Stimulated activated naive CD4-positive, alpha-beta T cell (primary cell): ENCODE data around the gene GGACT.
"Not testable (repeated sequence)": the region's sequence is repeated elsewhere in the genome, so short reads cannot be mapped to it uniquely, and the experiment has no call there.

Experiments used
- DNase-seq, 6 experiments: peaks; one replicate each; lab custom pipeline; 2025; lab: John Stamatoyannopoulos, UW

Gene GGACT

DNA sequence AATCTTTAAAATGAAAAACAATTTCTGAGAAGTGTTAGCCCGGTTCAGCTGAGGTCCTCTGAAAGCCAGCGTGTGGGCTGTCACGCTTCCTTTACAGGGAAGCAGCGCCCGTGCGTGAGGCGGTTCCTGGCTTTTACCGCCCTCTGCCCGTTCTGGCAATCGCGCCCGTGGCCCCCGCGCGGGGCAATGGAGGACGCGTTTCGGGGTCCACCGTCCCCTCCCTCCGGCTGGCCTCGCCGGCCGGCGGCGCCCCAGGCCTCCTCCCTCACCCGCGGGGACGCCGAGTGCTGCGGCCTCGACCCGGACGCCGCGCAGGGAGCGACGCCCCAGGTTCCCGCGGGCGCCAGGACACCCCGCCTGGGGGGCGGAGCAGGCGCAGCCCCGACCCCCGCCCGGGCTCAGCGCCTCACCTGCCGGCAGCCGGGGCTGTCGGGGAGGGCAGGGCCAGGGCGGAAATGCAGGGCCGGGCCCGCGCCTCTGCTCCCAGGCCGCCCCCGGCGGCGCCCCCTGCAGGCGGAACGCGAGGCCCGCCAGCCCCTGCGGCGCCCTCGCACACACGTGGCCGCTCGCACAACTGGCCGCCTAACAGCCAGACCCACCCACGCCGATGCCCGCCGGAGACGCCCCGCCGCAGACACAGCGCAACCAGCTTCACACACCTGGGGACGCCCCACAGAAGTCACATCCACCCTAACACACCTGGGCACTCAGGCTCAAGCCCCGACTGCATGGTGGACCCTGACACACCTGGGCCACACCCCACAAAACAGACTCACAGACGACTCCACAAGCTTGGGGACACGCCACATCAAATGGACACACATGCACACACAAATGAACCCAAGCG, at the start of gene GGACT:
GGACT (minus strand) TSS at position 459 of the 847 bp plus-strand sequence. CDS start 56,198 bp downstream, outside the sequence.
- DNase-seq, result peak; percentile 66 to 89 (median 74)

GRCh38 chr13:100637796-100638195, 49.2 kb upstream of the GGACT start:
- DNase-seq, result no peak

DNA sequence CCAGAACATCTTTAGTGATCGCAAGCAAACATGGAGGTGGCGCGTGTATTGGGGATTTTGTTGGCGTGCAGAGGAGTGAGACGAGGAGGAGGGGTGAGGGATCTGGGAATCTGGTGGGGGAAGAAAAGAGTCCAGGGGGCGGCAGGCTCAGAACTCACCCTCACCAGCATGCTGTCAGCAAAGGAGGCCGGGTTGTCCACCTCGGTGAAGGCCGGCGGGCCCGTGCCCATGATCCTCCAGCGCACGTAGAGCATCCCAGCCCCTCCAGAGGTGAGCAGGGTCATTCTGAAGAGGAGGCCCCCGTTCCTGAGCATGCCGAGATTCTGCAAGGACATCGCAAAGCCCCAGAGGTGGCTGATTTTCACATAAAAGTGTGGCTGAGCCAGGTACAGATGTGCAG, 48.8 kb upstream of the GGACT start:
- DNase-seq, result no peak

DNA sequence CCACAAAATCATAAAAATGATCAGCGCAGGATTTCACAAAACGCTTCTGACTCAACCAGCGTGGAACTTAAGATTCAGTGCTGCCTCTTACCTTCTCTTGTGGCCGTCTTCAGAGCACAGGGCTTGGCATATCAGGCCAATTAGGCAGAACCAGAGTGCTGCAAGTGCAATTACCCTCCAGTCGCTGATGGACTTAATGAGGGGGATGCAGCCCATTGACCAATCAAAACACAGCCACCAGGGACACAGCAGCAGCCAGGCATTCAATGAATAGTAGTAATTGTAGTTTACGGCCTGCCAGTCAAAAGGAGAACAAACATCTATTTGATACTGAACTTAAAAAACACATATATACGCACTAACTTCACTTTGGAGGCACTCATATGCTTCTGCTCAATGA, 47.9 kb upstream of the GGACT start:
- DNase-seq, result no peak

- no peak for DNase-seq
Observed at GRCh38 chr13:100636004-100636403, 47.4 kb upstream of the GGACT start.

DNA sequence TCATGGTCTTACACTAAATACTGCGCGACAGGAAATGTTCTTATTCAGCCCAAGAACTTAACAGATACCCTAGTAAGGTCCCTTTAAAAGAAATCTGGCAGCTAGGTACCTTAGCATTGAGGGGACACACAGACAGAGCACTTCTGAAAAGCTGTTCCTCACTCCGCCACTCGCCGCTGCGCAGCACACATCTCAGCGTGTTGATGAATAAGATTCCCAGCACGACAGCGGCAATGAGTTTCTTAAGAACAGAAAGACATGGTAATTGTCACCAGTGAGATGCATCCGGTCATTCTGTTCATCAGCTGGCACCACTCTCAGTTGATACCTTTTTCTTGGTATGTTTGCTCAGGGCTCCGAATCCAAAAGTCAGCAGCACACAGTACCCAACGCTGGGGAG, 46.1 kb upstream of the GGACT start:
- DNase-seq, result no peak

DNA sequence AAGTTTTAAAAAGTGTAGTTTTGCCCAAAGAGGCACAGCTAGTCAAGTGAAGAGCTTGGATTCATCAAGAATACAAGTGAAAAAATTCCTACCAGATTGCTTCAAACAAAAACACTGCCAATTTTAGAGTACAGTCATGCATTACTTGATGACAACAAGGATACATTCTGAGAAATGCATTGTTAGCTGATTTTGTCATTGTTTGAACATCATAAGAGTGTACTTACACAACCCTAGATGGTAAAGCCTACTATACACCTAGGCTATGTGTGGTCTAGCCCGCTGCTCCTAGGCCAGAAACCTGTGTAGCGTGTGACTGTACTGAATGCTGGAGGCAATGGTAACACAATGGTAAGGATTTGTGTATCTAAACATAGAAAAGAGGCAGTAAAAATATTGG, 44.9 kb upstream of the GGACT start:
- DNase-seq, result no peak

DNA sequence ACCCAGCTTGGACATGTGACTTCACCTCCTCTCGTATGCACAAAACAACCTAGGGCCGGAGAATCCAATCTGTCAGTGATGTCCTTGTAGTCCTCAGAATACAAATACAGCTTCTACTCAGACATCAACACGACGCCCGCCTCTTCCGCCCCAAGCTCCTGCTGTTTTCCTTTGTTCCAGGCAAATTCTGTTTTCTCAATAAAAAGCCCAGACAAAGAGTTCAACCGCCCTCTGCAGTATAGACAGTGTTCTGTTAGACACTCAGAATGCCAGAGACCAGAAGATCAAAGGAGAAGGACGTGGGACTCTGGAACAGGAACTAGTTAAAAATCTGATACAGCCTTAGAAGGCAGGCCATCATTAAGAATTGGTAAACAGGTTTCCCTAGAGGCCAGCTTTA, 42.0 kb upstream of the GGACT start:
- no peak for DNase-seq

DNA sequence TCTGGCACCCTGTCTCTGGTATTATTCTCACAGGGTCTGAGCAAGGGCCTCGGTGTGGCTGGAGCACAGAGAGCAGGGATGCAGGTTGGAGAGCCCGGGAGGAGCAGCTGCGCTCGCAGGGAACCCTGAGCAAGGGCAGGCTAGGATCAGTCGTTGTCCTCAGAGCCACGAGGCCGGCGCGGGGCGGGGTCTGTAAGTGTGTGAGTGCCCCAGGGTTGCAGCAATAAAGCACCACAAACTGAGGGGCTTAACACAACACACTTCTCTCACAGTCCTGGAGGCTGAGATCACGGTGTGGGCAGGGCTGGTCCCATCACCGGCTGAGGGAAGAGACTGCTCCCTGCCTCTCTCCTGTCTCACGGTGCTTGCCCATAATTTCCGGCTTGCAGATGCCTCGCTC, 38.5 kb upstream of the GGACT start:
- no peak for DNase-seq

DNA sequence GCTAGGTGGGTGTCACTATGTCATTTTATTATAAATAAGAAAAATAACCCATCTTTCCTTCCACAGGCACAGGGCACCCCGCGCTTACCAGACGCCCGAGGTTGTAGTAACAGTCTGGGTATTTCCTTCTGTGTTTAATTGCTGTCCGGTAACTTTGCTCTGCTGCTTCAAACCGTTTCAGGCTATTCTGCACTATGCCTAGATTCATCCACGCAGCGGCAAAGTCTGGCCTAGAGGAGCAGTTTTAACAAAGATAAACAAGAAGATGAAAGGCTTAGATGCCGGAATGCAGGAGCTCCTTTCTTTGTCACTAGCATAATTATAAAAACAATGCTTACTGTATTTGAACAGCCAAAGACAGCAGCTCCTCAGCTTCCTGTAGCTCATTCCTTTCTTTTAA, 36.9 kb upstream of the GGACT start:
- no peak for DNase-seq

DNA sequence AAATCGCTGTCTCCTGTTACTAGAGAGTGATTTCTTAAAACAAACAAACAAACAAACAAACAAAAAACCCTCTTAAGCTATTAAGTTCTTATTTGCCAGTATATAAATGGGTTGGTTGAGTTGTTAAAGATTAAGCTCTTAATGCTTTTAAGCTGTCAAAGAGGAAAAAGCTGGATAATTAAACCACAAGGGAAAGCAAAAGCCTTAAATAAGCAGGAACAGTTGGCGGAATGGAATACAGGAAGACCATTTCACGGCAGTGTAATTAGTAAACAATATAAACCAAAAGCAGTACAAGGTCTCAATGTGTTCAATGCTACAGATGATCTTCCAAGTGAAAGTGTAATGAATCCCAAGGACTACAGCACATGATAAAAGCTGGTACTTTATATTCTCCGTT, 32.2 kb upstream of the GGACT start:
- no peak for DNase-seq

DNA sequence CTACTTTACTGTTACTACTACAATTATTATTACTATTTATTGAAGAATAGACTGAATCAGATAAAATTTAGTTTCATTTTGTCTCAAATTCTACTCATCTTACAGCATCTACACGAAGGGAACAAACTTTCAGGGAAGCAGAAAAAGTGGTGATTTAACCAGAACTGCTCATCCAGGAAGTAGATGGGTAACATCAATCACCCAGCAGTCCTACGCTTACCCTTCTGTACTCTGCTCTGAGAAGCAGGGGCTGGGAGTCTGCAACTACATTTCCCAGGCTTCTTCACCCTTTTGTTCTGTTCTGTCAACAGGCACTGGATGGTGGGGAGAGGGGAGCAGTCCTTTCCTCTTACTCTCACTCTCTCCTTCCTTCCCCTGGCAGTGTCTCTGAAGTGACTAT, 31.4 kb upstream of the GGACT start:
- no peak for DNase-seq

DNA sequence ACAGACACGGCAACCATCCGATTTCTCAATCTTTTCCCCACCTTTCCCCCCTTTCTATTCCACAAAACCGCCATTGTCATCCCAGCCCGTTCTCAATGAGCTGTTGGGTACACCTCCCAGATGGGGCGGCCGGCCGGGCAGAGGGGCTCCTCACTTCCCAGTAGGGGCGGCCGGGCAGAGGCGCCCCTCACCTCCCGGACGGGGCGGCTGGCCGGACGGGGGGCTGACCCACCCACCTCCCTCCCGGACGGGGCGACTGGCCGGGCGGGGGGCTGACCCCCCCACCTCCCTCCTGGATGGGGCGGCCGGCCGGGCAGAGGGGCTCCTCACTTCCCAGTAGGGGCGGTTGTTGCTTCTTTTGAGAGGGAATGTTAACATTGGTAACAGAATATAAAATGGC, 30.3 kb upstream of the GGACT start:
- DNase-seq, result not testable (repeated sequence)

DNA sequence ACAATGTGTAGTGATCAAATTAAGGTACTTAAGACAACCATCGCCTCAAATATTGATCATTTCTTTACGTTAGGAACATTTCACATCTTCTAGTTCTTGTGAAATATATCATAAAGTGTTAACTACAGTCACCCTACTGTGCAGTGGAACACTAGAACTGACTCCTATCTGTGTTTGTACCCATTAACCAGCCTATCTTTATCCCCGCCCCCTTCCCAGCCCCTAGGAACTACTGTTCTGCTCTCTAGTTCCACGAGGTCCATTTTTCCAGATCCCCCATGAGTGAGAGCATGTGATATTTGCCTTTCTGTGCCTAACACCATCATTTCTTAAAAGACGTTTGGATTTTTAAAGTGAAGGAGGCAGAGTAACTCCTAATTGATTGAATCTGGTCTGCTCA, 24.4 kb upstream of the GGACT start:
- DNase-seq, result no peak

DNA sequence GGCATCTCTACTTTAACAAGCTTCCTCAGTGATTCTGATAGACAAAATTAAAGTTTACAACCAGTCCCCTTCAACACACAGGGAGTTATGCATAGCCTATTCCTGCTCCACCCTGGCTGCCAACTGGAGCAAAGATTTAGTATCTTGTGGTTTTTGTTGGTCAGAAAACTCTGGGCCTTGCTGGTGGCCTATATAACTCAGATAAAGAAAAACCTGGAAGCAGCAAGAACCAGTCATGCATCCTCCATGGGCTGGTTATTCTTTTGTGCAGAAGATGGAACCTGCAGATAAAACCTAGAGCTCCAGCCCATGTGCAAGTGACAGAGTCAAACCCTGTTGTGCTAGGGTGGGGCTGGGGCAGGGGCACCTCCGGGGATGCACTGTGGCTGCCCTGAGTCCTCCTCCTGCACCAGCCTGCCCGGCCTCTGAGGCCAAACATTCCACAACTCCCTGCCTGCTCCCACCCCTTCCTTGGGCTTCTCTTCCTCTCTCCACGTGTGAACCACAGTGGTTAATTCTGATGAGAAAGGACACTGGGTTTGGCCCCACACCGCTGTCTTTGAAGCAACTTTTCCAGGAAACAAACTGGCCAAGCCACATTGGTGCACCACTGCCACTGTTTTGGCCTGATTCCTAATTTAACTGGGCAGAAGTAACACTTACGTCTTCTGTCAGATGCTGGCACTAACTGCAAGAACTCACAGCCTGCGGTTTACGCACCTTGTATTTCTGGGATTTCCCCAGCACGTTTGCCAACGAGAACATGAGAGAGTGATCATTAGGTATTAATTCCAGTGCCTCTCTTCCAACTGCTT, 23.3 kb upstream of the GGACT start:
- DNase-seq, result no peak

DNA sequence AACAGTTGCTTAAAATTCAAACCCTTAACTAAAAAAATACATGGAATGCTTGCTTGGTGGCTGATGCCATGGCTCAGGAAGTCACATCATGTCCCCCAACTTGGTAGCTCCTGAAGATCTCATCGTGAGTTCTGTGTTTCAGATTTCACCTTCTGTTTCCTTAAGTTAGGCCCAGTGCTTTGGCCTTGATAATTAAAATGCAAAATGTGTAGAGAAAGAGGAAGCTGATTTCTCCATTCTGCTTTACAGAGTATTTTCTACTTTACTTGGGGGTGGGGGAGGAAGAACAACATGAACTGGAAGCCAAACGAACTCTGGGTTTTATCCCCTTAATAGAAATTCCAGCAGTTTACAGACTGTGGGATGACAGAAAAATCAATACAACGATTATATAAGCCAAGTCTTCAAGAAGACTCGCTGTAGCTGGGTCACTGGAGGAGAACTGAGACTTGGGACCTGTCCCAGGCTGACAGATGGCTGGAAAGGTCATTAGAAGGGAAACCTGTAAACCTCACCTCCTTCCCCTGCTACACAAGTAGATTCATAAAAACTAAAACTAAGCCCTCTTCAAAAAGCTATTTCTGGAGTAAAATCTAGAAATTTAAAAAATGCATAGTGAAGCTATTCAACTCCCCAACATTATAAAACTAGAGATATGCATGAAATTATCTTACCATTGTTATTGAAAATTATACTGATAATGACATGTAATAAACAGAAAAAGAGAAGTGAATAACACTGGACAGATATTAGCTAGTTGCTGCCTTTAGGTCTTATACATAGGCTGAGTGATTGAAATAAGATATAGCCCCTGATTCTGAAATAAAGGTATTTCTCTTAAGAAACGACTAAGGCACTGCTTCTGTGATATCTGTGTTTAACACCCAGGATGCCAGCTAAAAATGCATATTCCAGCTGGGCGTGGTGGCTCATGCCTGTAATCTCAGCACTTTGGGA, 22.1 kb upstream of the GGACT start:
- DNase-seq, result no peak

DNA sequence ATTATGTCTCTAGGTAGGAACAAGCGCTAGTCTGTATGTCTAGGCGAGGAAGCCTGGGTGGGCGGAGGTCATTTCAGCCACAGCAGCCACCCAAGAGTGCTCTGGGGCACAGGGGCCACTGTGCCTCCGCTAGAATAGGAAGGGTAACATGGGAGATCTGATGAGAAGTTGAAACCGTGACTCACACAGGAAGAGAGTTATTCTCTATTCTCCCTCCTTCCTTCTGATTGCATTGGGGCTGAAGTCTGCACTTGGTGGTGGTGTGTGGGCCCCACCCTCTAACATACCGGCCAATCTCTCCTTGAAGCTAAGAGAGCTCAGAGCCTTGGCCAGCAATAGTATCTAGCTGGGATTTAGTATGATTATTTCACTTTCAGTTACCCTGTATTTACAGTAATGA, 20.3 kb upstream of the GGACT start:
- DNase-seq, result no peak

DNA sequence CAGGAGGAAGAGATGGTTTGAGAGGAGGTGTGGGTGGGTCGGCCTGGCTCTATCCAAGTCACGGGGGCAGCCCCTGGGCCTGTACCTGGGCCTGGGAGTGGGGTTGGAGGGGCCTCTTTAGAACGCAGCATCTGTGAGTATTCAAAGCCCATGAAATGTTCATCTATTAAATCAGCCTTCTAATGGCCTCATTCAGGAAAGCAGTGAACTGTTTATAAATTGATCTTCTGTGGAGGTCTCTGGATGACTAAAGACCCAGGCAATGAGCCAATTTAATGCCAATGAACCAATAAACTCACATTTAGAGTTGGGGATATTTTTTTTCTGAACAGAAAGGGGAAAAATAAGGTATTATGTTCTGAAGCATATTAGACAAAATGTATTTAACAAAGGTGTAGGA, 19.9 kb upstream of the GGACT start:
- DNase-seq, result no peak

- no peak for DNase-seq
Observed at GRCh38 chr13:100604918-100605710, 16.5 kb upstream of the GGACT start.

- DNase-seq, result no peak
Observed at GRCh38 chr13:100602493-100603111, 14.0 kb upstream of the GGACT start.

- no peak for DNase-seq
Observed at GRCh38 chr13:100601716-100602115, 13.1 kb upstream of the GGACT start.
